GM19240 (cell line): ENCODE data around the gene FCGR2B.
"Not testable (repeated sequence)": the region's sequence is repeated elsewhere in the genome, so short reads cannot be mapped to it uniquely, and the experiment has no call there.

Source experiments
- DNase-seq: peaks from one replicate; pipeline ENCODE4 v3.0.0; 2011; ENCODE audit warnings: low spot score; ENCODE audit not compliant: insufficient read length

FCGR2B gene

DNA sequence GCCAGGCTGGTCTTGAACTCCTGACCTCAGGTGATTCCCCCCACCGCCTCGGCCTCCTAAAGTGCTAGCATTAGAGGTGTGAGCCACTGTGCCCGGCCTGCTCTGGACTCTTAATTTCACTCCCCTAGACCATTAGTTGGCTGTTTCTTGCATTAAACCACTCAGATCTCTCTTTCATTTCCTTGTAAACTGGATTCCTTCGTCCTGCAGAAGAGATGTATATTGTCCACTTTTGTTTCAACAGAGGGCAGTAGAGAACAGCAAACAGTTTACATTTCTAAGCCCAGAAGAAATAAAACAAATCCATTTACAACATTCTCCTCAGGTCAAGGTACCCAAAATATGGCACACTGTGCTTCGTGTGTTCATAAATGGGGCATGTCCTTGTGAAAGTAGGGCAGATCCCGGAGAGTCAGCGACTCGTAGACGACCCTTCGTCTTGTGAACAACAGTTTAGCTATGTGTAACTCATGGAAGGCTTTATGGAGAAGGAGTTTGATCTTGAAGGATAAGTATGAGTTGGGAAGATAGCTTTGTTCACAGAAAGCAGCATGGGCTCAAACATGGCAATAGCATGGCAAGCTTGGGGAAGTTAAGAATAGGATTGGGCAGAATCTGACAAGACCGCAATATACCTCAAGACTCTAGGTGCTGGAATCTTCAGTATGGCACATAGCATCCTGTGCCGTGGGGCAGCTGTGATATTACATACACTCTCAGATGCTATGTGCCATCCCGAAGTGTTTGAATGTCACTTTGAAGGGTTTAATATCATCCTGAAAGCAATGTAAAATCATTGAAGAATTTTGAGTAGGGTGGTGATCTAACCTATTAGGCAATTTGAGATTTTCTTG, 15.2 kb upstream of the FCGR2B start:
- DNase-seq = not testable (repeated sequence)

DNA sequence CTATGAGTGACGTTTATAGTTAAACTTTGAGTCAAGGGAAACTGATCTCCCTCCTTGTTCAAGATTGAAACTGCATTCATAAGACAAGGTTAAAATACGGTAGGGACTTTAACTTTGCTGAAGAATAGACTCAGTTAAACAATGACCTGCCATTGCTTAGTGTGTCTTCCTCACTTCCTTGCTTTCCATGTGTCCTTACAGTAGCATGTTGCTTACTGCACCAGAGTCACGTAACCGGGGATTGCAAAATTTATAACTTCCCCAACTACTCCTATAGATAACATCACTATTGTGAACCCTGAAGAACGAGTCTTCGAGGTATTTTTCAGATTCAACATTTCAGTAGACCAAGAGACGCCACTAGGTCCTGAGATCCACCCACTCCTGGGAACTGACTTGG, 9.4 kb upstream of the FCGR2B start:
- not testable (repeated sequence) for DNase-seq

DNA sequence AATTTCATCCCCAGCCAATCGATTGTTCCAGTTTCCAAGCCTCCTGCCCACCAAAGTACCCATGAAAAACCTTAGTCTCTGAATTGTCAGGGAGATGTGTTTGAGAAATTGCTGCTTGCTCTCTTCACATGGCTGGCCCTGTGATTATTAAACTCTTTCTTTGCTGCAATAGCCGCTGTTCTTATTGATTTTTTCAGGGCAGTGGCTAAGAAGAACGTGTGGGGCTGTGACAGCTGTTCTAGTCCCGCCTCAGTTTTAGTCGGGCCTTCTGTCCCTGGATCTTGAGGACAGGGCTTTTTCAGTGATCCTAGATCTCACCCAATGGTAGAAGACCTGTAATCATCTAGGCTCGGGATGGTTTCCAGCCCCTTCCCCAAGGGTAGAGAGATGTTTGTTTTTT, 9.0 kb upstream of the FCGR2B start:
- not testable (repeated sequence) for DNase-seq

DNA sequence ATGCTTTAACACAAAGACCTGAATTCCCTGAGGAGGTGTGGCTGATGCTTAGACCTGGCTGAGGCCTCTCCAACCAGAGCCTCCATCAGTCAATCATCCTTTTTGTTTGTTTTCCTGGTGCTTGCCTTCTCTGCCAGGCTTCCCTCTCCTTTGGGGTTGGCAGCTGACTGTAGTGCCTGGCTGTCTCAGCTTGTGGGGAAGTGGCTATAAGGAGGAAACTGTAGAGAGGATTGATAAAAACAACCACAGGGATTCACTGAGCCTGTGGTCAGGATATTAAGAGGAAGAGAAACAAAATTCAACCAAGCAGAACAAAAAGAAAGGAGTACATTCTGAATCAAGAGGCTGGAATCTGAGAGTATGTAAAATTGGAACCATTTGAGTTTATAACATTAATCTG, 4.4 kb upstream of the FCGR2B start:
- DNase-seq = not testable (repeated sequence)

DNA sequence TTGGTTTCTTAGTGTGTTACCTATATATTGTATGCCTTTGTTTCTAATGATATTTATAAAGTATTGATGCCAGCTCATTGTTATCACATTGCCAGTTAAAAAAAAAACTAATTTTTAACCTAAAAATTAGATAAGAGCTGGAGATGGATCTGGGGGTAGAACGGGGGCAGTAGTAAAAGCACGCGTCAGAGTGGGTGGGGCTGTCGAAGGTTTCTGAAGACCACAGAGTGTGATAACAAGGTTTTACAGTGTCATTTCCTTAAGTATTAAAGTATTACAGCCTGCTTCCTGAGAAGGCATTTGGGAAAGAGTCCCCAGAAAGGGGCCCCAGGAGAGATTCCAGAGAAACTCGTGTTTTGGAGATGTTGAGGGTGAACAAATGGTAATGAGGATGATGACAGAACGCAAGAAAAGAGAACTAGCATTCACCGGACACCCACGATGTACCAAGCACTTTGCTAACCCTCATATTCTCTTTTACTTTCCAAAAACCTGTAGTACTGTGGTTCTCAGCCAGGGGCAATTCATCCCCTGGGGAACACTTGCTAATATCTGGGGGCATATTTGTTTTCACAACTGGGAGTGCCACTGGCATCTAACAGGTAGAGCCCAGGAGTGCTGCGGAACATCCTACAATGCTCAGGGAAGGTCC, 1.2 kb upstream of the FCGR2B start:
- not testable (repeated sequence) for DNase-seq

DNA sequence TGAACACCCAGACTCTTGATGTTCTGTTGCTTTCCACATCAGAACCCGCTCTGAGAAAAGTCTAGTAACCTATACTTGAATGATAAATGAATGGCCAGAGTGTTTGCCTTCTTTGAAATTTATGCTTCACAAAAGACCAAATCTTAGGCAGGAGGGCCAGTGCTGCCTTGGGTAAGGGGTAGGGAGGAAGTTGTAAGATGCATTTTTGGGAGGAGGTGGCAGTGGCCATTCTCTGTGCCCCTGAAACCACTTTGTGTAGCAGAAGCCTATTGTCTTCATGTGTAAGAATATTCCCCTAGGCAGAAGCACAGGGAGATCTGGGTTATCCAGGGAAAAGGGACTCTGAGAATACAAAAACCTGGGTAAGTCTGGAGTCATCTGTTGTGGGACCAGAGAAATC, 626 bp downstream of the FCGR2B start:
- not testable (repeated sequence) for DNase-seq

DNA sequence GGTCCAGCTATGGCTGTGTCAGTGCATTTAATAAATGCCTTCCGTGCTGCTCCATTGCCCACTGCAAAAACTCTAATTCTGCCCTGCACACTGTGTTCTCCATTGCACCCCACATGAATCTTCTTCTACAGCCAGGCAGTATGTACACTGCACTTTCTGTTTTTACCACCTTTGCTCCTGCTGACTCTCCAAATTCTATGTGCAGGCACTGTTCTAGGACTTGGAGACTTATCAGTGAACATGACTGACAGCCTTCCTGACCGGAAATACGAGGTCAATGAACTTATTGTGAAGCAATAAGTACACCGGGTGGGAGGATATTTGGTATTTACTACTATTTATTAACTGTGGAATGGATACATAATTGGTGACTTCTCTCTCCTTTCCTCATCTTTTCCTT, 1.7 kb downstream of the FCGR2B start:
- DNase-seq = not testable (repeated sequence)

DNA sequence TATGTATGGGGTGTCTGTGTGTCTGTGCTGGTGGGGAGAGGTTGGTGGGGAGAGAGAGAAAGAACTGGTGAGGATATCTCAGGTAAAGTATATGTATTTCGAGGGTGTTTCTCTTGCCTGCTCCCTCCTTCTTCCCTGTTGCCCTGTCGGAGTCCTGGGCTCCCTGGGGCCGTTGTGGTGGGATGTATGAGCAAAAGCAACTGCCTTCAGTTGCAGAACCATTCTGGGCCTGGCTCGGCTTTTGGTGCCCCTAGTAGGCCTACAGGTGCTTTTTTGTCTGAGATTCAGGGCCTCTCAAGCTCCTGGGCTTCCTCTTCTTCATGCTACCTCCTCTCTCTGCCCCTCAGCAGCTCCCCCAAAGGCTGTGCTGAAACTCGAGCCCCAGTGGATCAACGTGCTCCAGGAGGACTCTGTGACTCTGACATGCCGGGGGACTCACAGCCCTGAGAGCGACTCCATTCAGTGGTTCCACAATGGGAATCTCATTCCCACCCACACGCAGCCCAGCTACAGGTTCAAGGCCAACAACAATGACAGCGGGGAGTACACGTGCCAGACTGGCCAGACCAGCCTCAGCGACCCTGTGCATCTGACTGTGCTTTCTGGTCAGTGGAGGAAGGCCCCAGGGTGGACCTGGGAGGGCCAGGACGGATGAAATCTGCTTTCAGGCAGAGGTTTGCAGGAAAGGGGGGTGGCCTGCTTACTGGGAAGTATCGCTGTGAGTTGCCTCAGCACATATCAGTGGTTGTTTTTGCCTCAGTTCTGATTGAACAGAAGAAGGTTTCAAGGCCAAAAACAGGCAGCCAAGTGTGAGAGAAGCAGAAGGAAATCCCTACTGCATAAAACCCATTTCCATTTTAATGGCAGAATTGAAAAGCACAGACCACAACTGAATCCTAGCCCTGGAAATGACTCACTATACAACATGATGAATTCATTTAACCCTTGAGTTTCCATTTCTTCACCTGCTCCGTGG, 8.4 kb downstream of the FCGR2B start:
- DNase-seq = not testable (repeated sequence)

DNA sequence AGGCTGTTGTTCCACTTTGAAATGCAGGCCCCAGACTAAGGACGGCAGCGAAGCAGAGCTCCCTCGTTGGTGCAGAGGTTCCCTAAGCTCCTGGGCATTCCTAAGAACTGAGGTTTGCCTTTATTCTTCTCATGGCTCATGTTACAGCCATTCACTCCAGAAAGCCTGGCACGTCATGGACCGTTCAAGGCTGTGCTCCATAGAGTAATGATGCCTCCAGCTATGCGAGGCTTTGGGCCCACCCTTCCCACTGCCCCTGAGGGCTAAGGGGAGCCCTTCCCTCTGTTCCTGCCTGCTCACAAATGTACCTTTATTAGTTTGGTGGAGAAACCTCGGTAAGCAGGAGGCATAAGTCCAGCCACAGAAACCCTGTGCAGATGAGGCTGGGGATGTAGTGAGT, 10.5 kb downstream of the FCGR2B start:
- DNase-seq = not testable (repeated sequence)

DNA sequence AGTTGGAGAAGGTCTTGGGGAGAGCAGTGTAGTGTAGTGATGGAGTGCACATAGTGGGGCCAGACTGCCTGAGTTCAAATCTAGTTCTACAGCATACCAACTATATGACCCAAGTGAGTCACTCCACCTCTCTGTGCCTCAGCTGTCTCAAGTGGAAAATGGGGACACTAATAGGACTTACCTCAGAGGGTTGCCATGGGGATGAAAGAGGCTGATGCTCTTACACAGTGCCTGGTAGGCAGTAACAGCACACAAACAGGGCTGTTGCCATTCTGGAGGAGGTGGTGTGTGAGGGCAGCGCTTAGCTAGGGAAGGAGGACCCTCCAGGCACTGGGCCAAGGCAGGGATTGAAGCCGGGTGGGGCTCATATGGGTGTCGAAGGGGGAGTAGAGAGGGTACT, 11.5 kb downstream of the FCGR2B start:
- DNase-seq = not testable (repeated sequence)

DNA sequence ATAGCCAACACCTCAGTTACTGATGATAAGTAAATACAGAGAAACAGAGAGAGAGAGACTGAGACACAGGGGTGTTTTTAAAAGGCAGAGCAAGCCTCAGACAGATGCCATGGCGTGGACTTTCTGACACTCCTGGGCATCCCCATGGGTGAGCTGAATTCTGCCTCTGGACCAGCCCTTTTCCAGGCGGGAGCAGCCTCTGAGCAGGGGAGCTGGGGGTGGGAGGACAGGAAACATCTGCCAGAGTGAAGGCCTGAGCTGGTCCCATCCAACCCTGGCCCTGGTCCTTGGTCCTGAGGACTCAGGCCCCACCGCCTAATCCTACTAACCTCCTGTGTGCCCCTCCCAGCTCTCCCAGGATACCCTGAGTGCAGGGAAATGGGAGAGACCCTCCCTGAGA, 12.0 kb downstream of the FCGR2B start:
- not testable (repeated sequence) for DNase-seq

DNA sequence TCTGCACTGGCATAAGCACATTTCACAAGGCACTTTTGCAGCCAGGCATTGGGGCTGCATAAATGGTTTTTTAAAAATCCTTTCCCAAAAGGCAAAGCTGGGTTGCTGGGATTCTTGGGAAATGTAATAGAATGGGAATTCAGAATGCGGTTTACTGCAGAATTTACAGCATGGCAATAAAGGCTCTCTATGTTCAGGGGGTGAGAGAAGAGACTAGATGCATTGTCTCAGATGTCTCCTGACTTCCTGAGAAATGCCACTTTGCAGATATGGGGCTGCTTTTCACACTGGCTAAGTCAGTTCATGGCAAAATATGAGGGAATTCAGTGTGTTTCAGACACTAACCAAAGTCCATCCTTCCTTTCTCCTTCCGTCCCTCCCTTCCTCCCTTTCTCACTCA, 13.5 kb downstream of the FCGR2B start:
- DNase-seq = no peak

DNA sequence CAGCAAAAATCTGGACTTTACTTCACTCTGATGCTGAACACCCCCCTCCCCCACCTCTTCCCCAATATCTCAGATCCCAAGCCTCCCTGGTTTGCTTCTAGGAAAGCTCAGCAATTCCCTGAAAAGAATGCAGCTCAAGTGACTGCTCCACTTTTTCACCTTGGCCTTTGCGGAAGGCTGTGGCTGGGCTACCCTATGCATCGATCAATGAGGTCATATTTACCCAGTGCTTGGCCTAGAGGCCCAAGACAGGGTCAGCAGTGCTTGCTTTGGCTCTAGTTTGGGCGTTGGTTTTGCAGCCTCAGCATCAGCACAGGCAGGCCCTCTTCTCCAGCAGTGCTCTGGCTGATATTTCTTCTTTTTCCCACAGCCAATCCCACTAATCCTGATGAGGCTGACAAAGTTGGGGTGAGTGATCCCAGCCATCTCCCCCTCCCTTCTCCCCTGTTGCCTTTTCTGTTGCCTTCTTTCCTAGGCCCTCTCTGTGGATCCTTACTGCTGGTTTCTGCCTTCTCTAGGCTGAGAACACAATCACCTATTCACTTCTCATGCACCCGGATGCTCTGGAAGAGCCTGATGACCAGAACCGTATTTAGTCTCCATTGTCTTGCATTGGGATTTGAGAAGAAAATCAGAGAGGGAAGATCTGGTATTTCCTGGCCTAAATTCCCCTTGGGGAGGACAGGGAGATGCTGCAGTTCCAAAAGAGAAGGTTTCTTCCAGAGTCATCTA, 14.2 kb downstream of the FCGR2B start:
- DNase-seq = no peak

DNA sequence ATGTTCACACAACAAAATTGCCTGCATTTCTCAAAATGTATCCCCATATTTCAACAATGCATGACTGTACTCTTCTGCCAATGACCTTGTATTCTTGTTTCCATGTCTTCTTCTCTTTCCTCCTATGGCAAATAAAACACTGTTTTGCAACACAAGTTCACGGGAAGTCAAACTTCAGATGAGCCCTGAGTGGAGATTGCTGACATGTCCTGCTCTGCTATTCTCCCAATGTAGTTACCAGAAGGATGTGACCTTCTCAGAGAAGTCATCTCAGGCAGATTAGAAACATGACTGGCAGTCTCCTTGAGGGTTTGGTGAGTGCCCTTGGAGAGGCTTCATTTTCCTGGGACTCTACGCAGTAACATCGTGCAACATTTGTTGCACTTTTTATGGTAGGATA, 15.6 kb downstream of the FCGR2B start:
- no peak for DNase-seq

DNA sequence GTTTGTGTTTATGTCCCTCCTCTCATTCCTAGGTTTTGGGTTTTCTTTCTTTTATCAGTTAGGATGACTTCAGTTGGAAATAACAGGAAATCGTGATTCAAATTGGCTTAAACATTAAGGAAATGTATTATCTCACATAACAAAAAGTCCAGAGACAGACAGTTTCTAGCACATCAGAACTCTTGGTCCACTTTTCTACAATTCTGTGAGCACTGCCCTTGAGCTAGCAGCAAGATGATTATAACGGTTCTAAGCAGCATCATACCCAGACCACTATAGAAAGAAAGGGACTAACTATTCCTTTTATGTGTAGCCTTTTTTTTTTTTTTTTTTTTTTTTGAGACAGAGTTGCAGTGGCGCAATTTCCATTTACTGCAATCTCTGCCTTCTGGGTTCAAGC, 18.9 kb downstream of the FCGR2B start:
- DNase-seq = no peak

DNA sequence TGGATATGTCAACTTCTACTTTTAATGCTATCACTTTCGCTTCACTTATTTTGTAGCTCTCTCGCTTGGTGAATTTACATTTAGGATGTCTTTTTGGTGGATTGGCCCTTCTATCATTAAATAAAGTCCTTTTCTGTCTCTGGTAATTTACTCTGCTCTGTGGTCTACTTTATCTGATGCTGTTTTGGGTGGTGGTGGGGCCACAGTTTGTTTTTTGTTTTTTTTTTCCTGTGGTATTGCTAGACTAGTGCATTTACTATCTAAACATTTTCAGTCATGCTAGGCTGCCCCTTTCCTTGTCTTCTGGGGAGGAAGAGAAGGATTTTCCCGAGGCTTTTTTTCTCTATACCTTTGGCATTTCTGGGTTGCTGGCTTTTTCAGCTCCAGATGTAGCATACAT, 26.0 kb downstream of the FCGR2B start:
- DNase-seq = no peak

DNA sequence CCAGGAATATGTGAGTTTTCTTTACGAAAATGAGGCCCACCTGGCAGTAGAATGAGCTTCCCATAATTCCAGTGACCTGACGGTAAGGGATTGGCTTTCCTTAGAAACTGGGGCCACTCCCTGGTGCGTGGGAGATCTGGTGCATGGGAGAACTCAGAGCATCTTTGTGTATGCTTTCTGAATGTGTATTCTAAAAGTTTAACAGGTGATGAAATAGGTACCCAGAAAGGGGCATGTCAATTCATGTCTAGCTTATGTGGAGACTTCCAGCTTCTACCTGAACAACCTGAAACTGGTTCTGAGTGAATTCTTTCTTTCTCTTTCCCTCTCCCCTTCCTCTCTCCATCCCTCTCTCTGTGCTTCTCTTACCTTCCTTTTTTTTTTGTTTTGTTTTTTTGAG, 28.9 kb downstream of the FCGR2B start:
- no peak for DNase-seq

DNA sequence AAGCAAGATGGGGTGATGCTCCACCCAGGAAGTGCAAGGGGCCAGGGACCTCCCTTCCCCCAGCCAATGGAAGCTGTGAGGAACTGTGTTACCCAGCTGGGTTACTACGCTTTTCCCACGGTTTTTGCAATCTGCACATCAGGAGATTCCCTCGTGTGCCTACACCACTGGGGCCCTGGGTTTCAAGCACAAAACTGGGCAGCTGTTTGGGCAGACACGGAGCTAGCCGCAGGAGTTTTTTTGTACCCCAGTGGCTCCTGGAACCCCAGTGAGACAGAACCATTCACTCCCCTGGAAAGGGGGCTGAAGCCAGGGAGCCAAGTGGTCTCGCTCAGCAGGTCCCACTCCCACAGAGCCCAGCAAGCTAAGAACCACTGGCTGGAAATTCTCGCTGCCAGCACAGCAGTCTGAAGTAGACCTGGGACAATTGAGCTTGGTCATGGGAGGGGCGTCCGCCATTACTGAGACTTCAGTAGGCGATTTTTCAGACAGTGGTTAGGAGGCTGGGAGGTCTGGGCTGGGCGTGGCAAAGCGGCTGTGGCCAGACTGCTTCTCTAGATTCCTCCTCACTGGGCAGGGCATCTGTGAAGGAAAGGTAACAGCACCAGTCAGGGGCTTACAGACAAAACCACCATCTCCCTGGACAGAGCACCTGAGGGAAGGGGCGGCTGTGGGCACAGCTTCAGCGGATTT, 30.2 kb downstream of the FCGR2B start:
- not testable (repeated sequence) for DNase-seq

DNA sequence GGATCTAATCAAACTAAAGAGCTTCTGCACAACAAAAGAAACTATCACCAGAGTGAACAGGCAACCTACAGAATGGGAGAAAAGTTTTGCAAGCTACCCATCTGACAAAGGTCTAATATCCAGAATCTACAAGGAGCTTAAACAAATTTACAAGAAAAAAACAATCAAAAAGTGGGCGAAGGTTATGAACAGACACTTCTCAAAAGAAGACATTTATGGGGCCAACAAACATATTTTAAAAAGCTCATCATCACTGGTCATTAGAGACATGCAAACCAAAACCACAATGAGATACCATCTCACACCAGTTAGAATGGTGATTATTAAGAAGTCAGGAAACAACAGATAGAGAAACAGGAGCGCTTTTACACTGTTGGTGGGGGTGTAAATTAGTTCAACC, 35.4 kb downstream of the FCGR2B start:
- DNase-seq = not testable (repeated sequence)

DNA sequence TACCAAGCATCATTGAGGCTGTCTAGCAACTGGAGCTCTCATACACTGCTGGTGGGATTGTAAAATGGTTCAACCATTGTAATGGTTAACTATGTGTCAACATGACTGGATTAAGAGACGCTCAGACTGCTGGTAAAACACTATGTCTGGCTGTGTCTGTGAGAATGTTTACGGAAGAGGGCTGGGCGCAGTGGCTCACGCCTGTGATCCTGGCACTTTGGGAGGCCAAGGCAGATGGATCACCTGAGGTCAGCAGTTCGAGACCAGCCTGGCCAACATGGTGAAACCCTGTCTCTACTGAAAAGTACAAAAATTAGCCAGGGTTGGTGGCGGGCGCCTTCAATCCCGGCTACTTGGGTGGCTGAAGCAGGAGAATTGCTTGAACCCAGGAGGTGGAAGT, 39.3 kb downstream of the FCGR2B start:
- no peak for DNase-seq
